IMR-90 (cell line): ENCODE data around the gene ACBD5. TPM values are rescaled to one million over a fixed set of nuclear protein-coding genes. Genes with fewer than 3 reads are reported as not detected.

Source experiments
- ATAC-seq: fragments of 200-7000 bp; cut with Tn5 transposase; 2 replicates; pipeline ENCODE4 v1.9.1; 2020; ENCODE audit warnings: low read depth, mild to moderate bottlenecking, moderate library complexity
- BruUV-seq: library from RNA; stranded (reverse); fragments of 400-500 nt; replicated peaks from 2 replicates; lab custom pipeline; 2021; lab: Mats Ljungman, UMichigan
- CTCF ChIA-PET: fragments of 300-600 bp; formaldehyde crosslinking; extraction: SDS; loops from one replicate; lab custom pipeline; 2021; ENCODE audit warnings: antibody characterized with exemption; lab: Yijun Ruan, JAX
- POLR2A ChIA-PET: fragments of 300-600 bp; sonication (Branson Sonifier 250); formaldehyde crosslinking; loops from one replicate; lab custom pipeline; 2022; ENCODE audit warnings: antibody characterized with exemption; ENCODE audit not compliant: unreplicated experiment; lab: Charles Lee
- DNase-seq: peaks from one replicate; pipeline ENCODE4 v3.0.0; 2013
- H2AFZ ChIP-seq: replicated peaks from 2 replicates; pipeline ENCODE3; 2013; ENCODE audit warnings: low read length, mild to moderate bottlenecking; ENCODE audit not compliant: poor library complexity
- H2AK5ac ChIP-seq: 2 replicates; pipeline ENCODE4 v1.6.1; 2013; ENCODE audit warnings: low read depth, low read length, inconsistent platforms
- H2AK9ac ChIP-seq: replicated peaks from 2 replicates; pipeline ENCODE3; 2013; ENCODE audit warnings: mild to moderate bottlenecking, low read depth, low read length, moderate library complexity; ENCODE audit not compliant: poor library complexity
- H2BK120ac ChIP-seq: 2 replicates; pipeline ENCODE4 v1.6.1; 2013; ENCODE audit warnings: low read depth, low read length, inconsistent platforms
- H2BK15ac ChIP-seq: 3 replicates; pipeline ENCODE4 v1.6.1; 2013; ENCODE audit warnings: low read depth, low read length, inconsistent platforms
- H2BK20ac ChIP-seq: 2 replicates; pipeline ENCODE4 v1.6.1; 2013; ENCODE audit warnings: low read depth, mild to moderate bottlenecking, inconsistent platforms, low read length, moderate library complexity
- H2BK5ac ChIP-seq: 2 replicates; pipeline ENCODE4 v1.6.1; 2013; ENCODE audit warnings: mild to moderate bottlenecking, low read depth, low read length, inconsistent platforms; ENCODE audit not compliant: poor library complexity, severe bottlenecking
- H3K14ac ChIP-seq: replicated peaks from 2 replicates; pipeline ENCODE4 v1.6.1; 2013; ENCODE audit warnings: low read depth, low read length, inconsistent platforms
- H3K18ac ChIP-seq: 2 replicates; pipeline ENCODE4 v1.6.1; 2013; ENCODE audit warnings: low read depth, low read length, control low read depth
- H3K23ac ChIP-seq: 2 replicates; pipeline ENCODE4 v1.6.1; 2013; ENCODE audit warnings: low read depth, low read length, inconsistent platforms
- H3K27ac ChIP-seq: 2 replicates; pipeline ENCODE4 v1.5.1; 2013; ENCODE audit warnings: mild to moderate bottlenecking, control low read depth, low read length; ENCODE audit not compliant: insufficient read depth
- H3K27me3 ChIP-seq: 2 replicates; pipeline ENCODE4 v1.6.1; 2013; ENCODE audit warnings: low read length; ENCODE audit not compliant: control insufficient read depth, insufficient read depth
- H3K36me3 ChIP-seq: 2 replicates; pipeline ENCODE4 v1.6.1; 2013; ENCODE audit warnings: low read length, mixed read lengths; ENCODE audit not compliant: control insufficient read depth, insufficient read depth
- H3K4ac ChIP-seq: 2 replicates; pipeline ENCODE4 v1.6.1; 2013; ENCODE audit warnings: low read depth, low read length, inconsistent platforms
- H3K4me1 ChIP-seq: 2 replicates; pipeline ENCODE4 v1.6.1; 2013; ENCODE audit warnings: low read length, mixed read lengths; ENCODE audit not compliant: control insufficient read depth, insufficient read depth
- H3K4me2 ChIP-seq: 2 replicates; pipeline ENCODE4 v1.6.1; 2013; ENCODE audit warnings: low read depth, mild to moderate bottlenecking, control low read depth, low read length, moderate library complexity
- H3K4me3 ChIP-seq: 2 replicates; pipeline ENCODE4 v1.5.1; 2013; ENCODE audit warnings: low read depth, mild to moderate bottlenecking, control low read depth, low read length, moderate library complexity; ENCODE audit not compliant: insufficient read depth
- H3K56ac ChIP-seq: 2 replicates; pipeline ENCODE4 v1.6.1; 2013; ENCODE audit warnings: low read length, inconsistent platforms; ENCODE audit not compliant: insufficient read depth; ENCODE audit errors: extremely low read depth
- H3K79me1 ChIP-seq, 2 experiments: 2 replicates each; pipeline ENCODE4 v1.6.1; 2013; ENCODE audit warnings: low read length in 2 of 2, inconsistent platforms in 1 of 2, low read depth in 1 of 2
- H3K9ac ChIP-seq: 2 replicates; pipeline ENCODE4 v1.6.1; 2013; ENCODE audit warnings: low read depth, low read length, control low read depth
- H3K9me1 ChIP-seq: 2 replicates; pipeline ENCODE4 v1.6.1; 2013; ENCODE audit warnings: low read length, inconsistent platforms; ENCODE audit not compliant: insufficient read depth
- H3K9me3 ChIP-seq: 2 replicates; pipeline ENCODE4 v1.6.1; 2013; ENCODE audit warnings: low read length; ENCODE audit not compliant: control insufficient read depth, insufficient read depth
- H4K20me1 ChIP-seq: 2 replicates; pipeline ENCODE4 v1.6.1; 2013; ENCODE audit warnings: low read length, inconsistent platforms; ENCODE audit not compliant: insufficient read depth
- H4K5ac ChIP-seq: 2 replicates; pipeline ENCODE4 v1.6.1; 2013; ENCODE audit warnings: mild to moderate bottlenecking, low read depth, low read length, control low read depth
- H4K8ac ChIP-seq, 2 experiments: 2 replicates each; pipeline ENCODE4 v1.6.1; 2013; ENCODE audit warnings: low read depth in 2 of 2, low read length in 2 of 2, control low read depth in 1 of 2, inconsistent platforms in 1 of 2
- H4K91ac ChIP-seq: 2 replicates; pipeline ENCODE4 v1.6.1; 2013; ENCODE audit warnings: low read depth, low read length, inconsistent platforms; ENCODE audit not compliant: insufficient read depth
- RCOR1 ChIP-seq: IDR thresholded peaks from 2 replicates; pipeline ENCODE4 v1.6.1; 2012; ENCODE audit warnings: mild to moderate bottlenecking, low read length, improper control_type of control experiment; ENCODE audit not compliant: insufficient replicate concordance
- WGBS, 2 experiments: methylation state at CpG; one replicate each; pipeline versions ENCODE4 v1.1.5 to v1.1.7; 2013; ENCODE audit warnings: missing lambda C conversion rate in 2 of 2; ENCODE audit not compliant: insufficient read length in 1 of 2; ENCODE audit errors: extremely low coverage in 2 of 2; 5-methylcytosine and 5-hydroxymethylcytosine counted together
- dilution Hi-C: fragments of 300-500 bp; cut with HindIII; formaldehyde crosslinking; loops from one replicate; pipeline ENCODE4 v1.14.3; 2018; ENCODE audit warnings: low sequenced_read_pairs; ENCODE audit not compliant: unreplicated experiment
- in situ Hi-C: fragments of 300-500 bp; cut with MboI; formaldehyde crosslinking; loops from 3 replicates; pipeline ENCODE4 v1.14.3; 2019; ENCODE audit warnings: low sequenced_read_pairs, inconsistent platforms, mixed read lengths
- intact Hi-C: fragments of 100-400 bp; cut with micrococcal nuclease; formaldehyde crosslinking; loops from 2 replicates; pipeline ENCODE4 v1.10.0; 2022
- polyA plus RNA-seq, 3 experiments: library from polyadenylated mRNA; depleted of rRNA; stranded (reverse); fragments of >200 nt; gene quantifications; 2 replicates each; pipeline ENCODE4 v1.2.3, GENCODE V29; 2012; ENCODE audit warnings: low replicate concordance in 1 of 3
- total RNA-seq: library from RNA; depleted of rRNA; stranded (reverse); fragments of >200 nt; gene quantifications from 2 replicates; pipeline ENCODE4 v1.2.3, GENCODE V29; 2012

ACBD5 gene
- total and polyA plus RNA-seq, 2 of the 4 experiments (the other 2 are of a cell fraction), result 7.7 to 11.7 TPM

DNA sequence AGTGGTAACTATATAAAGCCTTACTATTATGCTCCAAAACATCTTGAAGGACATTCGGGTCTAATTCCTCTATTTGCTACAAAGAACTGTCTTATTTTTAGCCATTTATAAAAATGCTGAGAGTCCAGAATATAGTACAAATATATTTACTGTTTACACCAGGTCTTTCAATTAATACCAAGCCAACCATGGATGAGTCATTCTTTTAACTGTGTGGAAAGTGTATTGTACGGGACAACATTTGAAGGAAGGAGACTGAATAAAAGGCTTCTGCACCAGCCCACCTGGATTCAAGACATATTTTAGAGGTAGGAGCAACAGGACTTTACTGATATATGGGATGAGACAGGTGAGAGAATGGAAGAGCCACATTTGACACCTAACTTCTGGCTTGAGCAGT, 50.1 kb downstream of the ACBD5 start:
- H4K8ac ChIP-seq, result no peak overlapping the region
- no peak overlapping the region for H4K5ac ChIP-seq
- H3K27me3 ChIP-seq, result no peaks in the 10 kb centered on the region
- H3K14ac ChIP-seq, result no peak overlapping the region
- intact Hi-C loops, result no loop called here
- ATAC-seq (no peak), DNase-seq (no peak)
- no peak overlapping the region for H2BK5ac ChIP-seq
- H2BK15ac ChIP-seq, result no peak overlapping the region
- H3K79me1 ChIP-seq, result no peaks in the 10 kb centered on the region
- H3K9me1 ChIP-seq, result no peaks in the 10 kb centered on the region
- H3K9ac ChIP-seq, result no peak overlapping the region
- H2AK5ac ChIP-seq, result no peak overlapping the region
- H3K4ac ChIP-seq, result no peak overlapping the region
- no peaks in the 10 kb centered on the region for H3K9me3 ChIP-seq
- H3K4me3 ChIP-seq, result no peak overlapping the region
- CTCF ChIA-PET, result no interaction called here
- TF ChIP-seq RCOR1, result no peak
- H2AK9ac ChIP-seq, result no peak overlapping the region
- H3K18ac ChIP-seq, result no peak overlapping the region
- H3K23ac ChIP-seq, result no peak overlapping the region
- H4K20me1 ChIP-seq, result no peaks in the 10 kb centered on the region
- POLR2A ChIA-PET, result no interaction called here
- no peaks in the 10 kb centered on the region; the same call in 1 of the 2 replicates for H3K4me1 ChIP-seq
- dilution Hi-C loops, result no loop called here
- no peak overlapping the region for H3K4me2 ChIP-seq
- in situ Hi-C loops, result no loop called here
- BruUV-seq, result no TSS peak
- no peak overlapping the region for H2AFZ ChIP-seq
- no CpG with 5 or more reads among the region's 2 CpGs for WGBS, 2 experiments
- H4K91ac ChIP-seq, result no peak overlapping the region
- 0 out of 2 replicates have a peak, but pooled peaks cover 1% of the 10 kb centered on the region for H3K36me3 ChIP-seq
- no peak overlapping the region for H3K56ac ChIP-seq
- H2BK120ac ChIP-seq, result no peak overlapping the region
- H3K27ac ChIP-seq, result no peak overlapping the region
- H2BK20ac ChIP-seq, result no peak overlapping the region
